NCI-H1092 treated with DMSO at 0.1 percent for 48 hours (cell line): Measurements from ENCODE around the gene TMEM202.
"Not testable (repeated sequence)": the region's sequence is repeated elsewhere in the genome, so short reads cannot be mapped to it uniquely, and the experiment has no call there.

ENCODE experiments used
- DNase-seq: peaks from one replicate; lab custom pipeline; 2025; lab: John Stamatoyannopoulos, UW

Gene TMEM202

GRCh38 chr15:72404356-72404755 is 6.3 kb downstream of the TMEM202 start:
- no peak for DNase-seq

GRCh38 chr15:72404841-72405240 is 6.7 kb downstream of the TMEM202 start:
- DNase-seq = no peak

- no peak for DNase-seq
Measured at GRCh38 chr15:72406936-72407335, 8.8 kb downstream of the TMEM202 start.

- no peak for DNase-seq
Measured at GRCh38 chr15:72411111-72411510, 13.0 kb downstream of the TMEM202 start.

GRCh38 chr15:72411544-72411943 is 13.4 kb downstream of the TMEM202 start:
- DNase-seq = no peak

- DNase-seq = not testable (repeated sequence)
Measured at GRCh38 chr15:72413337-72413736, 15.2 kb downstream of the TMEM202 start.

GRCh38 chr15:72415304-72415703 is 17.2 kb downstream of the TMEM202 start:
- no peak for DNase-seq

GRCh38 chr15:72419768-72420167 is 21.7 kb downstream of the TMEM202 start:
- not testable (repeated sequence) for DNase-seq

GRCh38 chr15:72420576-72420975 is 22.5 kb downstream of the TMEM202 start:
- DNase-seq = no peak

- DNase-seq = no peak
Measured at GRCh38 chr15:72421484-72421883, 23.4 kb downstream of the TMEM202 start.

- no peak for DNase-seq
Measured at GRCh38 chr15:72423256-72423655, 25.2 kb downstream of the TMEM202 start.

- DNase-seq = no peak
Measured at GRCh38 chr15:72426753-72427152, 28.6 kb downstream of the TMEM202 start.

- no peak for DNase-seq
Measured at GRCh38 chr15:72437650-72438316, 39.7 kb downstream of the TMEM202 start.

- not testable (repeated sequence) for DNase-seq
Measured at GRCh38 chr15:72442848-72443247, 44.7 kb downstream of the TMEM202 start.

GRCh38 chr15:72445426-72445825 is 47.3 kb downstream of the TMEM202 start:
- peak; percentile 5 for DNase-seq

GRCh38 chr15:72450805-72451204 is 52.7 kb downstream of the TMEM202 start:
- no peak for DNase-seq

GRCh38 chr15:72451224-72451623 is 53.1 kb downstream of the TMEM202 start:
- DNase-seq = no peak

GRCh38 chr15:72456684-72457083 is 58.6 kb downstream of the TMEM202 start:
- DNase-seq = no peak
